ENCODE results near the gene BMS1.
"Not testable (repeated sequence)": the region's sequence is repeated elsewhere in the genome, so short reads cannot be mapped to it uniquely, and the experiment has no call there.

BMS1 gene

DNA sequence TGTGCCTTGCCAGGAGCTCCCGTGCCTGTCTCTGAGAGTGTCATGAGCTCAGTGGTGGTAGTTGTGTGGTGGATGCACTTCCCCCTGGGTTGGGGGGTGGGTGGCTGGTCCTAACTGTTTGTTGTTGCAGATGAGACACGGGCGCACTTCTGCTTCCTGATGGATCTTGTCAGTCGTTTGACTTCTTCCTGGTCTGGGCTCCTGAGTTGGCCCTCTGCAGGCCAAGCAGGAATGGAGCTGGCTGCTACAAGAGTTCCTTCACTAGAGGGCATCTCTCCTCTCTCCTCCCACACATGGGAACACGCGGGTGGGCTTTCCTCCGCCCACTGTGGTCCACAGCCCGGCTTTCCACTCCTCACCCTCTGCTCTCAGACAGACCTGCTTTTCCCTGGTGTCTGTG, 82.0 kb downstream of the BMS1 start:
- Histone ChIP-seq H3K9ac (ENCODE audit: low read depth, low read length) (no peak overlapping the region), H3K4me1 (ENCODE audit: control insufficient read depth, insufficient read depth, low read length) (peaks cover 6% of the 10 kb centered on the region; the same call in 1 of the 2 replicates), H3K27me3 (ENCODE audit: control insufficient read depth, insufficient read depth, low read length) (peaks cover 19% of the 10 kb centered on the region), H3K36me3 (ENCODE audit: control insufficient read depth, insufficient read depth, low read length) (no peaks in the 10 kb centered on the region), H3K4me3 (ENCODE audit: low read depth, low read length) (no peak overlapping the region), H3K9me3 (ENCODE audit: control insufficient read depth, insufficient read depth, low read length) (no peaks in the 10 kb centered on the region), H3K27ac (ENCODE audit: low read depth, low read length) (no peak overlapping the region)

DNA sequence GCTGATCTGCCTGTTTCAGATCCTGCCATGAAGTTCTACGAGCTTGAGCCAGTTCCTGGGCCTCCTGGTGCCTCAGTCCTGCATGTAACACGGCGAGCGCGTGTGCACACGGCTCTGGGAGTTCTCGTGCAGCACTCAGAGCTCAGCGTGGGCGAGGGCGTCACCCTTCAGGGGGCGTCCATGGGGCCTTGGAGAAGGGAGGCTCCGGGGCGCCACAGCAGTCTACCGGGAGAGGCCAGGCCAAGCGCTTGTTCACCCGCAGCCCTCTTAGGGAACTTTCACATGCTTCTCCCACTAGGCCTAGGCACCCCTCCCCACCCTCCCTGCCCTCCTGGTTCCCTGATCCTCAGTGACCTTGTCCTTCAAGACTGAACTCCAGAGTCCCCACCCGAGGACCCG, 83.1 kb downstream of the BMS1 start:
- peaks cover 6% of the 10 kb centered on the region; the same call in 1 of the 2 replicates for H3K4me1 ChIP-seq (ENCODE audit: control insufficient read depth, insufficient read depth, low read length)
- H3K27ac ChIP-seq (ENCODE audit: low read depth, low read length), result no peak overlapping the region
- H3K4me3 ChIP-seq (ENCODE audit: low read depth, low read length), result no peak overlapping the region
- H3K9ac ChIP-seq (ENCODE audit: low read depth, low read length), result no peak overlapping the region
- peaks cover 19% of the 10 kb centered on the region for H3K27me3 ChIP-seq (ENCODE audit: control insufficient read depth, insufficient read depth, low read length)
- no peaks in the 10 kb centered on the region for H3K36me3 ChIP-seq (ENCODE audit: control insufficient read depth, insufficient read depth, low read length)
- H3K9me3 ChIP-seq (ENCODE audit: control insufficient read depth, insufficient read depth, low read length), result no peaks in the 10 kb centered on the region

GRCh38 chr10:42866115-42866995, 83.8 kb downstream of the BMS1 start:
- Histone ChIP-seq H3K36me3 (ENCODE audit: control insufficient read depth, insufficient read depth, low read length) (no peaks in the 10 kb centered on the region), H3K27me3 (ENCODE audit: control insufficient read depth, insufficient read depth, low read length) (peaks cover 19% of the 10 kb centered on the region), H3K9me3 (ENCODE audit: control insufficient read depth, insufficient read depth, low read length) (no peaks in the 10 kb centered on the region), H3K4me1 (ENCODE audit: control insufficient read depth, insufficient read depth, low read length) (peaks cover 6% of the 10 kb centered on the region; the same call in 1 of the 2 replicates), H3K4me3 (ENCODE audit: low read depth, low read length) (peak overlapping the region; percentile 50), H3K9ac (ENCODE audit: low read depth, low read length) (0 out of 2 replicates have a peak overlapping the region, but pooled peaks have one; percentile 22), H3K27ac (ENCODE audit: low read depth, low read length) (no peak overlapping the region)

GRCh38 chr10:42867571-42867970, 85.0 kb downstream of the BMS1 start:
- no peak overlapping the region for H3K27ac ChIP-seq (ENCODE audit: low read depth, low read length)
- peaks cover 6% of the 10 kb centered on the region; the same call in 1 of the 2 replicates for H3K4me1 ChIP-seq (ENCODE audit: control insufficient read depth, insufficient read depth, low read length)
- H3K4me3 ChIP-seq (ENCODE audit: low read depth, low read length), result no peak overlapping the region
- H3K27me3 ChIP-seq (ENCODE audit: control insufficient read depth, insufficient read depth, low read length), result peaks cover 19% of the 10 kb centered on the region
- H3K9me3 ChIP-seq (ENCODE audit: control insufficient read depth, insufficient read depth, low read length), result no peaks in the 10 kb centered on the region
- H3K9ac ChIP-seq (ENCODE audit: low read depth, low read length), result no peak overlapping the region
- no peaks in the 10 kb centered on the region for H3K36me3 ChIP-seq (ENCODE audit: control insufficient read depth, insufficient read depth, low read length)

DNA sequence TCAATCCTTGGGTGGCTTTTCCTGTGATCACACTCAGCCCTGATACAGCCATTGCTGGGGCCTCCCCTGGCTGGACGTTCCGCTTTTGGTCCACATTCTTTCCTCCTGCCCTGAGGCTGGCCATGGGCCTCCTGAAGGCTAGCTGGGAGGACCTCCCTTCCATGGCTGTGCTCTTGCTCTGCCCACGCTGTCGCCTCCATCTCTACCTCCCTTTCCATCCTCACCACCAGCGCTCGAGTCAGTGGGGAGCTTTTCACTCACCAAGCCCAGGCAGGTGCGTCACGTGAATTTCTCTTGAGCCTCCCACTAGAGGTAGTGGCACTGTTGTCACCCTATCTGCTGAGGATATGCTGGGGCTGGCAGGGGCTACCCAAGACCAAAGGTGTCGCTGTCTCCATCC, 85.9 kb downstream of the BMS1 start:
- Histone ChIP-seq H3K27ac (ENCODE audit: low read depth, low read length) (no peak overlapping the region), H3K36me3 (ENCODE audit: control insufficient read depth, insufficient read depth, low read length) (no peaks in the 10 kb centered on the region), H3K9ac (ENCODE audit: low read depth, low read length) (no peak overlapping the region), H3K4me1 (ENCODE audit: control insufficient read depth, insufficient read depth, low read length) (peaks cover 6% of the 10 kb centered on the region; the same call in 1 of the 2 replicates), H3K27me3 (ENCODE audit: control insufficient read depth, insufficient read depth, low read length) (peaks cover 19% of the 10 kb centered on the region), H3K4me3 (ENCODE audit: low read depth, low read length) (no peak overlapping the region), H3K9me3 (ENCODE audit: control insufficient read depth, insufficient read depth, low read length) (no peaks in the 10 kb centered on the region)

- no peak overlapping the region for H3K9ac ChIP-seq (ENCODE audit: low read depth, low read length)
- H3K27me3 ChIP-seq (ENCODE audit: control insufficient read depth, insufficient read depth, low read length), result peaks cover 16% of the 10 kb centered on the region
- no peaks in the 10 kb centered on the region for H3K9me3 ChIP-seq (ENCODE audit: control insufficient read depth, insufficient read depth, low read length)
- H3K36me3 ChIP-seq (ENCODE audit: control insufficient read depth, insufficient read depth, low read length), result no peaks in the 10 kb centered on the region
- no peak overlapping the region for H3K27ac ChIP-seq (ENCODE audit: low read depth, low read length)
- peaks cover 6% of the 10 kb centered on the region; the same call in 1 of the 2 replicates for H3K4me1 ChIP-seq (ENCODE audit: control insufficient read depth, insufficient read depth, low read length)
- H3K4me3 ChIP-seq (ENCODE audit: low read depth, low read length), result no peak overlapping the region
Observed at GRCh38 chr10:42869977-42870350, 87.4 kb downstream of the BMS1 start.

DNA sequence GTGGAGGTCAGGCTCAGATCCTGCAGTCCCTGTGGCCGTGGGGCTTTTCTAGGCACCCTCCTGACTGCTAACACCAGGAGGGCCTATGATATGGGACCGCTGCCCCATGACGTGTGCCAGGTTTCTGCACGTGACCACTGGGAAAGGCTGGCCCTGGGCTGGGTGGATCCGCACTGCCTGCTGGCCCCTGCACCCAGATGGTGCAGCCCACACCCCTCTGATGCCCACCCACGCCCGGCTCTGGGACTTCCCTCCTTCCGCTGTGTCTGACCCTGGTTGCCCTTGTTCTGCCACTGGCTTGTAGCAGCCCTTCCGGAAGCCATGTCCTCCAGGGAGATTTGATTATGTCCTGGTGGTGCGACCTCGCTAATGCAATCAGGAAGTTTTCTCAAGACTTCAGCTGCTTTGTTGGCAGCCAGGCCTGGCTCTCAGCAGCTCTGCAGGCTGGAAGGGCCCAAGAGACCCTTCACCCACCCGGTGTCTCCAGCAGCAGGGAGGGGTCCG, 88.6 kb downstream of the BMS1 start:
- not testable (repeated sequence) for H3K9ac ChIP-seq (ENCODE audit: low read depth, low read length); H3K4me1 ChIP-seq (ENCODE audit: control insufficient read depth, insufficient read depth, low read length)

DNA sequence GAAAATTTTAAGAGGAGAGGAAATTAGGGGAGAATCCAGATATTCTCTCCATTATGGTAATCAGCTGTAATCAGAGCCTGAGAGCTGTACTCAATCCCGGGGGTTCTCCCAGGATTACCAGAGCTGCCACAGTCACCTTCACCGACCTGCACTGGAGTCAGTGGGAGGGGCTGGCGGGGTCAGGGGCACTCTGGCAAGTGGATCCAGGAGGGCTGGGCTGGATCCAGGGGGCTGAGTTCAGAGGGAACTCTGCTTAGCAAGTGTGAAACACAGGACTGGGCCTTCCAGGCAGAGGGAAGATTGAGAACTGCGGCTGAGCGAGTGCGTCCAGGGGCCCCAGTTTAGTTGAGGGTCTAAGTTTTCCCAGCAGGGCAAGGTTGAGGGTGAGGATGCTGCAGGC, 89.2 kb downstream of the BMS1 start:
- H3K27me3 ChIP-seq (ENCODE audit: control insufficient read depth, insufficient read depth, low read length), result no peaks in the 10 kb centered on the region
- H3K4me1 ChIP-seq (ENCODE audit: control insufficient read depth, insufficient read depth, low read length), result peaks cover 3% of the 10 kb centered on the region; the same call in 1 of the 2 replicates
- no peak overlapping the region for H3K9ac ChIP-seq (ENCODE audit: low read depth, low read length)

More for the DNA sequence above, 88.6 kb downstream of the BMS1 start:
- H3K9me3 ChIP-seq (ENCODE audit: control insufficient read depth, insufficient read depth, low read length); H3K27ac ChIP-seq (ENCODE audit: low read depth, low read length); H3K36me3 ChIP-seq (ENCODE audit: control insufficient read depth, insufficient read depth, low read length); H3K27me3 ChIP-seq (ENCODE audit: control insufficient read depth, insufficient read depth, low read length); H3K4me3 ChIP-seq (ENCODE audit: low read depth, low read length): not testable (repeated sequence)

GRCh38 chr10:42872865-42873435, 90.4 kb downstream of the BMS1 start:
- Histone ChIP-seq H3K4me1 (ENCODE audit: control insufficient read depth, insufficient read depth, low read length) (no peaks in the 10 kb centered on the region), H3K27ac (ENCODE audit: low read depth, low read length) (no peak overlapping the region), H3K27me3 (ENCODE audit: control insufficient read depth, insufficient read depth, low read length) (no peaks in the 10 kb centered on the region), H3K4me3 (ENCODE audit: low read depth, low read length) (no peak overlapping the region), H3K36me3 (ENCODE audit: control insufficient read depth, insufficient read depth, low read length) (no peaks in the 10 kb centered on the region), H3K9ac (ENCODE audit: low read depth, low read length) (no peak overlapping the region), H3K9me3 (ENCODE audit: control insufficient read depth, insufficient read depth, low read length) (no peaks in the 10 kb centered on the region)

More for the DNA sequence above, 89.2 kb downstream of the BMS1 start:
- Histone ChIP-seq H3K9me3 (ENCODE audit: control insufficient read depth, insufficient read depth, low read length) (no peaks in the 10 kb centered on the region), H3K36me3 (ENCODE audit: control insufficient read depth, insufficient read depth, low read length) (no peaks in the 10 kb centered on the region), H3K27ac (ENCODE audit: low read depth, low read length) (no peak overlapping the region), H3K4me3 (ENCODE audit: low read depth, low read length) (no peak overlapping the region)

- no peaks in the 10 kb centered on the region for H3K9me3 ChIP-seq (ENCODE audit: control insufficient read depth, insufficient read depth, low read length)
- H3K9ac ChIP-seq (ENCODE audit: low read depth, low read length), result no peak overlapping the region
- no peak overlapping the region for H3K4me3 ChIP-seq (ENCODE audit: low read depth, low read length)
- no peak overlapping the region for H3K27ac ChIP-seq (ENCODE audit: low read depth, low read length)
- no peaks in the 10 kb centered on the region for H3K4me1 ChIP-seq (ENCODE audit: control insufficient read depth, insufficient read depth, low read length)
- no peaks in the 10 kb centered on the region for H3K27me3 ChIP-seq (ENCODE audit: control insufficient read depth, insufficient read depth, low read length)
- no peaks in the 10 kb centered on the region for H3K36me3 ChIP-seq (ENCODE audit: control insufficient read depth, insufficient read depth, low read length)
Observed at GRCh38 chr10:42874713-42875387, 92.3 kb downstream of the BMS1 start.

- Histone ChIP-seq H3K9me3 (ENCODE audit: control insufficient read depth, insufficient read depth, low read length) (no peaks in the 10 kb centered on the region), H3K27me3 (ENCODE audit: control insufficient read depth, insufficient read depth, low read length) (no peaks in the 10 kb centered on the region), H3K9ac (ENCODE audit: low read depth, low read length) (no peak overlapping the region), H3K4me3 (ENCODE audit: low read depth, low read length) (no peak overlapping the region), H3K4me1 (ENCODE audit: control insufficient read depth, insufficient read depth, low read length) (no peaks in the 10 kb centered on the region), H3K36me3 (ENCODE audit: control insufficient read depth, insufficient read depth, low read length) (no peaks in the 10 kb centered on the region), H3K27ac (ENCODE audit: low read depth, low read length) (no peak overlapping the region)
Observed at GRCh38 chr10:42875388-42875755, 92.8 kb downstream of the BMS1 start.
